Astrocyte (in vitro differentiated cells and primary cell): ENCODE data around the gene RAB8A.

ENCODE experiments used
- CTCF ChIP-seq: IDR thresholded peaks from 2 replicates; pipeline ENCODE4 v1.5.1; 2011; ENCODE audit warnings: low read depth, mild to moderate bottlenecking, inconsistent platforms, low read length, moderate library complexity; ENCODE audit not compliant: insufficient read depth
- EZH2 ChIP-seq: IDR thresholded peaks from 2 replicates; pipeline ENCODE4 v1.6.1; 2012; ENCODE audit warnings: mild to moderate bottlenecking, low read length, inconsistent platforms; ENCODE audit not compliant: insufficient read depth

GRCh38 chr19:16136185-16136999 is 24.7 kb downstream of the RAB8A start:
- no peak for TF ChIP-seq CTCF
- no peak for TF ChIP-seq EZH2
